Lower leg skin (tissue), 4 donors: ENCODE results near the gene LBHD2. TPM values are rescaled to one million over a fixed set of nuclear protein-coding genes. Genes with fewer than 3 reads are reported as not detected.

ENCODE experiments used
- DNase-seq, 2 donors: peaks; one replicate each; pipeline ENCODE4 v3.0.0-alpha.2; 2019; ENCODE audit warnings: low spot score in 2 of 2
- H3K4me3 ChIP-seq: fragments of 200-600 bp; sonication (generic); 2 replicates; pipeline ENCODE4 v1.5.1; 2017; ENCODE audit warnings: mild to moderate bottlenecking, low read depth; ENCODE audit not compliant: poor library complexity, severe bottlenecking
- CTCF ChIP-seq, 3 donors: fragments of 450-650 bp; IDR thresholded peaks; one replicate each; pipeline ENCODE4 v1.5.1; 2016; ENCODE audit warnings: antibody characterized with exemption in 3 of 3, mild to moderate bottlenecking in 3 of 3, moderate library complexity in 2 of 3
- POLR2A ChIP-seq, 2 donors: fragments of 450-650 bp; IDR thresholded peaks; one replicate each; pipeline ENCODE4 v1.6.1; 2016 to 2017; ENCODE audit warnings: antibody characterized with exemption in 2 of 2, mild to moderate bottlenecking in 1 of 2, moderate library complexity in 1 of 2
- WGBS, 2 donors: methylation state at CpG; one replicate each; pipeline ENCODE4 v1.1.5; 2018; 5-methylcytosine and 5-hydroxymethylcytosine counted together
- intact Hi-C: fragments of 100-400 bp; cut with DNase I; formaldehyde crosslinking; loops from one replicate; pipeline ENCODE4 v1.15.0; 2023; ENCODE audit warnings: low total_unique reads
- total RNA-seq, 4 donors: library from RNA; depleted of rRNA; stranded (reverse); fragments of >200 nt; gene quantifications; one replicate each; pipeline ENCODE4 v1.1.0, GENCODE V29; 2016

LBHD2 gene
- total RNA-seq, 4 donors from 2014 or later: not detected

- 21 to 24% methylated on average over 7 to 8 of the region's 9 CpGs for WGBS, 2 donors
- intact Hi-C loops: loop anchor here (5.0 kb wide), 1 partner anchor 184 kb away; no protein-coding TSS in a partner anchor
- TF ChIP-seq POLR2A (IDR thresholded peaks at IDR 0.05): no peak
- TF ChIP-seq CTCF (IDR thresholded peaks at IDR 0.05): no peak
Observed at GRCh38 chr14:103108749-103109207, 24.8 kb downstream of the LBHD2 start.

GRCh38 chr14:103109535-103110441 is 25.8 kb downstream of the LBHD2 start:
- intact Hi-C loops: loop anchor here (5.0 kb wide), 1 partner anchor 183 kb away; no protein-coding TSS in a partner anchor
- no peak for DNase-seq
- TF ChIP-seq CTCF (IDR thresholded peaks at IDR 0.05) (no peak), POLR2A (IDR thresholded peaks at IDR 0.05) (no peak)
- no peak overlapping the region for H3K4me3 ChIP-seq
- WGBS, 2 donors: 38 to 50% methylated on average over 8 to 28 of the region's 32 CpGs

More at GRCh38 chr14:103108749-103109207, 24.8 kb downstream of the LBHD2 start:
- no peak overlapping the region for H3K4me3 ChIP-seq
- no peak for DNase-seq

GRCh38 chr14:103110681-103111231 is 26.7 kb downstream of the LBHD2 start:
- no peak for DNase-seq
- no peak overlapping the region for H3K4me3 ChIP-seq
- TF ChIP-seq POLR2A (IDR thresholded peaks at IDR 0.05) (no peak), CTCF (IDR thresholded peaks at IDR 0.05) (no peak)
- intact Hi-C loops: no loop called here
- WGBS, 2 donors: 55 to 59% methylated on average over 12 to 14 of the region's 14 CpGs

GRCh38 chr14:103111232-103111868 is 27.3 kb downstream of the LBHD2 start:
- TF ChIP-seq POLR2A (IDR thresholded peaks at IDR 0.05) (no peak), CTCF (IDR thresholded peaks at IDR 0.05) (no peak)
- WGBS, 2 donors: 28 to 60% methylated on average over 6 of the region's 6 CpGs
- DNase-seq: no peak
- intact Hi-C loops: no loop called here
- no peak overlapping the region for H3K4me3 ChIP-seq

GRCh38 chr14:103112400-103113243 is 28.6 kb downstream of the LBHD2 start:
- TF ChIP-seq CTCF (IDR thresholded peaks at IDR 0.05) (no peak), POLR2A (IDR thresholded peaks at IDR 0.05) (no peak)
- no peak for DNase-seq
- WGBS, 2 donors: 58 to 61% methylated on average over 6 to 10 of the region's 11 CpGs

More at GRCh38 chr14:103112400-103113243, 28.6 kb downstream of the LBHD2 start:
- intact Hi-C loops: no loop called here
- H3K4me3 ChIP-seq: no peak overlapping the region
